GM18508 (cell line): Measurements from ENCODE around the gene CCDC91.
"Not testable (repeated sequence)": the region's sequence is repeated elsewhere in the genome, so short reads cannot be mapped to it uniquely, and the experiment has no call there.

Experiments used
- ATAC-seq: cut with Tn5 transposase; IDR thresholded peaks from one replicate; pipeline ENCODE4 v1.9.1; 2021; ENCODE audit warnings: moderate number of reproducible peaks; ENCODE audit not compliant: insufficient read depth, unreplicated experiment

The CCDC91 gene

DNA sequence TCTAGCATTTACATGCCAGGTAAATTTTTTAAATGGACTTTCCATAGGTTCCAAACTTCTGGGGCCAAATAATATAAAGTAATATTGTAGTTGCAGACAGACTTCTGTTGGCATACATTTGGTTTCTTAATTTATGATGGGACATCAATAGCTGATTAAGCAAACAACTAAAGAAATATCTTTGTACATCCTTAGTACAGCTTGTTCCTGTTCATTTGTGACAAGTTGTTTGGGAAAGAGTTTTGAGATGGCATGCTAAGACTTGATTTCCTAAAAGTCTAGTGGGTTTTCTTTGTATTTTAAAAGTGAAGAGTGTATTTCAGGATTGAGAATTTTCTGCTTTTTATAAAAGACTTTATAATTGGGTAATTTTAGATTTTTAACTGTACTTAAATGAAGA, 41.0 kb downstream of the CCDC91 start:
- ATAC-seq: no peak

GRCh38 chr12:28232211-28232928, 42.1 kb downstream of the CCDC91 start:
- ATAC-seq: no peak

DNA sequence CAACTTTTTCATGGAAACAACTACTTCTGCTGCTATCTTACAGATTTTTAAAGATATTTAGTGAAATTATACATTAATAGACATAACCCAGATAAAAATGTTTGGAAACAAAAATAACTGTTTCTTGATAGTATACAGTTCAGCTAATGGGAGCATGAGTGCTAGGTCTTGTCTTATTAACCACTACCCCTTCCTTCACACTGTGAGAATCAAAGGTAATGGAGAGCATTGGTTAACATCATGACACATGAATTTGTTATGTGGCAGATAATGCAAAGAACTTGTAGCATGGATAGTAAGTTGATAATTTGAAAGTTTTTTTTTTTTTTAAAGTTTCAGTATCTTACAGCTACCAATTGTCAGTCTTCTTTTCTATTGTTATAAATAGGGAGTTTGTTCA, 44.2 kb downstream of the CCDC91 start:
- ATAC-seq: no peak

GRCh38 chr12:28235015-28235414, 44.8 kb downstream of the CCDC91 start:
- ATAC-seq: no peak

- no peak for ATAC-seq
Observed at GRCh38 chr12:28235985-28236384, 45.7 kb downstream of the CCDC91 start.

- ATAC-seq: no peak
Observed at GRCh38 chr12:28237423-28237822, 47.2 kb downstream of the CCDC91 start.

DNA sequence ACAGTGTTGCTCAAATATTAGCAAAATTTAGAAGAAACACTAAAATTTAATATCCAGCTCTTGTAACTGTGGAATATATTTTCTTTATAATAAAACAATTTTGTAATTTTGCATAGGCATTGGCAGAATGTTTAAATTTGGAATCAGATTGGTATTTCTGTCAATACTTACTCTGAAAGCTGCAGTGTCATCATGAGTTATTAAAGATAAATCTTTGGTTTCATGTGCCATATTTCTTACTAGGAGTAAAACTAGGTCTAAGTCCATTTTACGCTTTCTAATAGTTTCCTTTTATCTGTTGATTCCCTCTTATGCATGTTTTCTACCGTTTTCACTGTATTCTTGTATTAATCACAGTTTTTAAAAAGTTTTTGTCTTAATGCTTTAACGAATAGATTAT, 49.7 kb downstream of the CCDC91 start:
- ATAC-seq: no peak

DNA sequence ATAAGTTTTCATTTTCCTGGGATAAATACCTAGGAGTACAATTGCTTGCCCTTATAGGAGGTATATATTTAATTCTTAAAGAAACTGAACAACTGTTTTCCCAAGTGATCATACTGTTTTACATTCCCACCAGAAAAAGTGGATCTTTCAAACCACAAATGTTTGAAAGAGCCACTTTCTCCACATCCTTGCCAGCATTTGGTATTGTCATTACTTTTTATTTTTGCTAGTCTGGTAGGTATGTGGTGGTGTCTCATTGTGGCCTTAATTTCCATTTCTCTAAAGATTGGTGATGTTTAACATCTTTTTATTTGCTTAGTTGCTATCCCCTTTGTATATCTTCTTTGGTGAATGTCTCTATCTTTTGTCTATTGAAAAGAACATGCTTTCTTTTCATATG, 50.6 kb downstream of the CCDC91 start:
- ATAC-seq: no peak

DNA sequence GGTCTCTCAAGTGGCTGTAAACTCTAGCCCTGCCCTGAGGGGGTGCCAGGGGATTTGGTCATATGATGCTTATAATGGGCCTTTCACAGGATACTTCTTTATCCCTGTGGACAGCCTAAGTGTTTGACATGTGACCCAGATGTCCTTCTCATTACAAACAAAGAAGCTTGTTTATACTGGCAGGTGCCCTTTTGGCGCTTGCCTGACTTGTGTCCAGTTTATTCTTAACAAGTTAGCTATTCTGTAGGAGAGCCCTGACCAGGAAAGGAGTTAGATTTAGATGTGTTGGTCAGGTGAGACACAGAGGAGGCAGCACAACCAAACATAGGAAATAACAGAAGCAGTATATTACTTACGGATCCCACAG, 51.9 kb downstream of the CCDC91 start:
- no peak for ATAC-seq

DNA sequence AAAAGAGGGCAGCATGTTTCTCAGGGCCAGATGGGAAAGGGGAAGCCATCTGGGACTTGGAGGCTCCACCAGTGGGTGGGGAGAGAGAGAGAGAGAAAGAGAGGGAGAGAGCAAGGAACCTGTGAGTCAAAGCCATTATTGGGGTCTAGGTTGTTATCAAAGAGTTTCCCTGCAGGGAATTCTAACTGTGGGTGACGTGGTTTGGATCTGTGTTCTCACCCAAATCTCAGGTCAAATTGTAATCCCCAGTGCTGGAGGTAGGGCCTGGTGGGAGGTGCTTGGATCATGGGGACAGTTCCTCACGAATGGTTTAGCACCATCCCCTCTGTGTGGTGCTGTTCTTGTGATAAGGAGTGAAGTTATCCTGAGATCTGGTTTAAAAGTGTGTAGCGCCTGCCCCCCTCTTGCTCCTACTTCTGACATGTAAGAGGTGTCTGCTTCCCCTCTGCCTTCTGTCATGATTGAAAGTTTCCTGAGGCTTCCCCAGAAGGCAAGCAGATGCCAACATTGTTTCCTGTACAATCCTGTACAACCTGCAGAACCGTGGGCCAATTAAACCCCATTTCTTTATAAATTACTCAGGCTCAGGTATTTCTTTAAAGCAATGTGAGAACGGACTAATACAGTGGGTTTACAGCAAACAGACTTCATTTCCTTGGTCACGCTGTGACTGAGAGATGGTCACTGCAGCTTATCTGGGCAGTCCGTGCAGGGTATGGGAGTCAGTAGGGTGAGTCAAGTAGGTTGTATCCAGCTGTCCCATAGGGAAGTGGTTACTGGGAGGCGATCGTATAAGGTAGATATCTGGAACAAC, 52.4 kb downstream of the CCDC91 start:
- ATAC-seq: no peak

DNA sequence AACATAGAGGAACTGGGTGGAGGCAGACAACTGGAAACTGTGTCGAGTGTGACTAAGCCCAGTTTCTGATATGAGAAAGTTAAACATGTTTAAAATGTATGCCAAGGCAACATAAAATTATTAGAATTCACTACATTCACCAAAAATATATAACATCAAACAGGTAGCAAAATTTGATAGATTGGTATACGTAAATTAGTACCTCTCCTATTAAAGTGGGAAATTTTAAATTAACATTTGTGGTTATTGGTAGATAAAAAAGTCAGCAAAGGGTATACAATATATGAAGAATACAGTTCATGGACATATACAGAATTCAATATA, 53.0 kb downstream of the CCDC91 start:
- ATAC-seq: no peak

GRCh38 chr12:28247806-28248205, 57.5 kb downstream of the CCDC91 start:
- ATAC-seq: no peak

GRCh38 chr12:28248555-28249145, 58.4 kb downstream of the CCDC91 start:
- ATAC-seq: no peak

DNA sequence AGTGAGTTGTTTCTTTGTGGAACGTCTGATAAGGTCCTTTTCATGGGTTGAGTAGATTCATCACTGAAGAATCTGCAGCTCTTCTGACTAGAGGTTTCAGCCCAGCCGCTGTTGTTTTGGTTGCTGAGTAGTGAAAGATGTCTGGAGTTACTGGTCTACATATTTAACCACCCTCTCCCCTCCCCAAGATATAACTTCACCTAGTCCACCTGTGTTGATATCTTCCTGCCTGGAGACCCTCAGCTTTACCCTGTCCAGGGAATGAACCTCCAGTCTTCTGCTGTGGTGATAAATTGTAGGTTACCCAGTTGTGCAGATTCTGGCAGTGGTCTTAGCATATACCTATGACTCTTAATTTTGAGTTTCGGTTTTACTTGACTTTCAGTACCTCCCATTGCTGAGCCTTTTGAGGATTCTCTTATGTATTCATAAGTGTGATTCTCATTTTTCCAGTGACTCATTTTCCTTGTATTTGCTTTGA, 62.9 kb downstream of the CCDC91 start:
- peak; percentile 71 for ATAC-seq

DNA sequence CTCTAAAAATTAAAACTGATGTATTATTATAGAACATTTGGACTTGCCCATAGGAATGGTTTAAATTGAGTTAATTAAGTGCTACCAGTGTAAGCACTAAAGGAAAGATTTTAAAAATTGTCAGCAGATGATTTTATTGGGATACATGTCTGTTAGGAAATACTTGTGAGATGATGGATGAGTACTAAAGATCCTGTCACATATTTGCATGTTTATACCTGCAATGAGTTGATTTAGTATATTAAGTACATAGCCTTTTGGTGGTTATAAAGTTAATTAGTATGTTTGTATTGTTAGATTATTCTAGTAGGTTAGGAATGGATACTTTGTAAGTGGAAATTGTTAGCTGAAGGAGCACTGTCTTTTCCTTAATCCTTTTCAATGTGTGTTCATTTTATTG, 67.2 kb downstream of the CCDC91 start:
- ATAC-seq: no peak

GRCh38 chr12:28258998-28259397, 68.7 kb downstream of the CCDC91 start:
- ATAC-seq: no peak

GRCh38 chr12:28265435-28266042, 75.3 kb downstream of the CCDC91 start:
- ATAC-seq: no peak

- ATAC-seq: not testable (repeated sequence)
Observed at GRCh38 chr12:28267920-28268607, 77.8 kb downstream of the CCDC91 start.

- no peak for ATAC-seq
Observed at GRCh38 chr12:28268608-28269229, 78.5 kb downstream of the CCDC91 start.

- ATAC-seq: no peak
Observed at GRCh38 chr12:28269851-28270250, 79.6 kb downstream of the CCDC91 start.
